SH-SY5Y (cell line): ENCODE data around the gene DNAJC28.

Experiments
- GATA2 ChIP-seq: IDR thresholded peaks from 2 replicates; pipeline ENCODE4 v1.6.1; 2011; ENCODE audit warnings: mild to moderate bottlenecking, low read depth, low read length
- GATA3 ChIP-seq: IDR thresholded peaks from 2 replicates; pipeline ENCODE4 v1.6.1; 2011; ENCODE audit warnings: low read depth, mild to moderate bottlenecking, low read length, moderate library complexity

GRCh38 chr21:33522297-33522952 is 30.9 kb upstream of the DNAJC28 start:
- TF ChIP-seq GATA2 = no peak
- TF ChIP-seq GATA3 = no peak
